ENCODE results near the gene KCNQ1. TPM values are rescaled to one million over a fixed set of nuclear protein-coding genes. Genes with fewer than 3 reads are reported as not detected.

The KCNQ1 gene
- total and polyA plus RNA-seq, 2 experiments from 2014 or later, result 0.45 to 0.87 TPM

DNA sequence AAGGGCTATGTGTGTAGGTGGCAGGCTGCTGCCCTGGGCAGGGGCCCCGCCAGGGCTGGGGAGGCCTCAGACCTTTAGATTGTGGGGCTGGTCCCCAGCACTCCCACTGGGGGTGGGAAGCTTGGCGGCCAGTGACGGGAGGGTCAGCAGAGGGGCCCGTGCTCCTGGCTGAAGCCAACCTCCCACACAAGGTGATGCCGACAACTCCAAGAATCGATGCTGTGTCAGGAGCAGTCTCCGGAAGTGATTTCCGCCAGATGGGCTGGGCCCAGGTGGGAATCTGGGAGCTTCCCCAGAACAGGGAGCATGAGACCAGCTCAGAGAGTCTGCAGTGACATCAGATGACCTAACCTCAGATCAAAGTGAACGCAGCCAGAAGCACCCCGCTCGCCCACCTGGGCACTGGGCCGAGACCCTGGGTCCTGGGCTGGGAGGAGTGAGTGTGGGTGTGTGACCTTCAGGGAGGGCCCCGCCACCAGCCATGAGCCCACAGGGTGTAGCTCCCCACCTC is 8.2 kb upstream of the KCNQ1 start:
- no peak overlapping the region for H3K27ac Mint-ChIP-seq
- peaks cover 18% of the 10 kb centered on the region for H3K27me3 Mint-ChIP-seq (ENCODE audit: insufficient read depth, low read depth, poor library complexity)
- H3K4me3 Mint-ChIP-seq, result no peak overlapping the region

More for the DNA sequence above, 8.2 kb upstream of the KCNQ1 start:
- no peaks in the 10 kb centered on the region for H4K20me1 ChIP-seq (replicated peaks; ENCODE audit: insufficient read depth)
- H2AFZ ChIP-seq, result no peak overlapping the region
- H3K4me1 Mint-ChIP-seq, result no peaks in the 10 kb centered on the region
- H3K9me2 ChIP-seq (ENCODE audit: insufficient read depth), result no peaks in the 10 kb centered on the region
- no peaks in the 10 kb centered on the region for H3K36me3 ChIP-seq (ENCODE audit: insufficient read depth)
- no peaks in the 10 kb centered on the region for H3F3A ChIP-seq (replicated peaks; ENCODE audit: low read depth)
- no peak overlapping the region for H3K4me2 ChIP-seq
- no peak overlapping the region for H3K27ac ChIP-seq (ENCODE audit: low read depth)
- H3K79me2 ChIP-seq (replicated peaks; ENCODE audit: insufficient read depth), result no peaks in the 10 kb centered on the region
- no peak for DNase-seq (ENCODE audit: low spot score)
- peaks cover 6% of the 10 kb centered on the region; the same call in 1 of the 2 replicates for H3K27me3 ChIP-seq (ENCODE audit: insufficient read depth)
- H3K9me3 Mint-ChIP-seq, result no peaks in the 10 kb centered on the region
- no peak for ATAC-seq
- H3K4me1 ChIP-seq (ENCODE audit: insufficient read depth), result no peaks in the 10 kb centered on the region
- TF ChIP-seq EZH2 (IDR thresholded peaks at IDR 0.05; ENCODE audit: low read depth, unreplicated experiment) (no peak), JUNB (IDR thresholded peaks at IDR 0.05; ENCODE audit: unreplicated experiment) (no peak), ETS1 (IDR thresholded peaks at IDR 0.05) (no peak), EZH2phosphoT487 (IDR thresholded peaks at IDR 0.05; ENCODE audit: unreplicated experiment) (no peak), NANOG (IDR thresholded peaks at IDR 0.05; ENCODE audit: borderline replicate concordance) (no peak), CREB1 (CRISPR knock-in tag; IDR thresholded peaks at IDR 0.05; ENCODE audit: low read depth) (no peak), STAT1 (IDR thresholded peaks at IDR 0.05; ENCODE audit: unreplicated experiment) (no peak), ZNF331 (CRISPR knock-in tag; IDR thresholded peaks at IDR 0.05; ENCODE audit: low read depth) (no peak)
- TF ChIP-seq, protein P1, sequence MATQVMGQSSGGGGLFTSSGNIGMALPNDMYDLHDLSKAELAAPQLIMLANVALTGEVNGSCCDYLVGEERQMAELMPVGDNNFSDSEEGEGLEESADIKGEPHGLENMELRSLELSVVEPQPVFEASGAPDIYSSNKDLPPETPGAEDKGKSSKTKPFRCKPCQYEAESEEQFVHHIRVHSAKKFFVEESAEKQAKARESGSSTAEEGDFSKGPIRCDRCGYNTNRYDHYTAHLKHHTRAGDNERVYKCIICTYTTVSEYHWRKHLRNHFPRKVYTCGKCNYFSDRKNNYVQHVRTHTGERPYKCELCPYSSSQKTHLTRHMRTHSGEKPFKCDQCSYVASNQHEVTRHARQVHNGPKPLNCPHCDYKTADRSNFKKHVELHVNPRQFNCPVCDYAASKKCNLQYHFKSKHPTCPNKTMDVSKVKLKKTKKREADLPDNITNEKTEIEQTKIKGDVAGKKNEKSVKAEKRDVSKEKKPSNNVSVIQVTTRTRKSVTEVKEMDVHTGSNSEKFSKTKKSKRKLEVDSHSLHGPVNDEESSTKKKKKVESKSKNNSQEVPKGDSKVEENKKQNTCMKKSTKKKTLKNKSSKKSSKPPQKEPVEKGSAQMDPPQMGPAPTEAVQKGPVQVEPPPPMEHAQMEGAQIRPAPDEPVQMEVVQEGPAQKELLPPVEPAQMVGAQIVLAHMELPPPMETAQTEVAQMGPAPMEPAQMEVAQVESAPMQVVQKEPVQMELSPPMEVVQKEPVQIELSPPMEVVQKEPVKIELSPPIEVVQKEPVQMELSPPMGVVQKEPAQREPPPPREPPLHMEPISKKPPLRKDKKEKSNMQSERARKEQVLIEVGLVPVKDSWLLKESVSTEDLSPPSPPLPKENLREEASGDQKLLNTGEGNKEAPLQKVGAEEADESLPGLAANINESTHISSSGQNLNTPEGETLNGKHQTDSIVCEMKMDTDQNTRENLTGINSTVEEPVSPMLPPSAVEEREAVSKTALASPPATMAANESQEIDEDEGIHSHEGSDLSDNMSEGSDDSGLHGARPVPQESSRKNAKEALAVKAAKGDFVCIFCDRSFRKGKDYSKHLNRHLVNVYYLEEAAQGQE (IDR thresholded peaks at IDR 0.05; ENCODE audit: unreplicated experiment), result no peak
- TF ChIP-seq, protein P2, sequence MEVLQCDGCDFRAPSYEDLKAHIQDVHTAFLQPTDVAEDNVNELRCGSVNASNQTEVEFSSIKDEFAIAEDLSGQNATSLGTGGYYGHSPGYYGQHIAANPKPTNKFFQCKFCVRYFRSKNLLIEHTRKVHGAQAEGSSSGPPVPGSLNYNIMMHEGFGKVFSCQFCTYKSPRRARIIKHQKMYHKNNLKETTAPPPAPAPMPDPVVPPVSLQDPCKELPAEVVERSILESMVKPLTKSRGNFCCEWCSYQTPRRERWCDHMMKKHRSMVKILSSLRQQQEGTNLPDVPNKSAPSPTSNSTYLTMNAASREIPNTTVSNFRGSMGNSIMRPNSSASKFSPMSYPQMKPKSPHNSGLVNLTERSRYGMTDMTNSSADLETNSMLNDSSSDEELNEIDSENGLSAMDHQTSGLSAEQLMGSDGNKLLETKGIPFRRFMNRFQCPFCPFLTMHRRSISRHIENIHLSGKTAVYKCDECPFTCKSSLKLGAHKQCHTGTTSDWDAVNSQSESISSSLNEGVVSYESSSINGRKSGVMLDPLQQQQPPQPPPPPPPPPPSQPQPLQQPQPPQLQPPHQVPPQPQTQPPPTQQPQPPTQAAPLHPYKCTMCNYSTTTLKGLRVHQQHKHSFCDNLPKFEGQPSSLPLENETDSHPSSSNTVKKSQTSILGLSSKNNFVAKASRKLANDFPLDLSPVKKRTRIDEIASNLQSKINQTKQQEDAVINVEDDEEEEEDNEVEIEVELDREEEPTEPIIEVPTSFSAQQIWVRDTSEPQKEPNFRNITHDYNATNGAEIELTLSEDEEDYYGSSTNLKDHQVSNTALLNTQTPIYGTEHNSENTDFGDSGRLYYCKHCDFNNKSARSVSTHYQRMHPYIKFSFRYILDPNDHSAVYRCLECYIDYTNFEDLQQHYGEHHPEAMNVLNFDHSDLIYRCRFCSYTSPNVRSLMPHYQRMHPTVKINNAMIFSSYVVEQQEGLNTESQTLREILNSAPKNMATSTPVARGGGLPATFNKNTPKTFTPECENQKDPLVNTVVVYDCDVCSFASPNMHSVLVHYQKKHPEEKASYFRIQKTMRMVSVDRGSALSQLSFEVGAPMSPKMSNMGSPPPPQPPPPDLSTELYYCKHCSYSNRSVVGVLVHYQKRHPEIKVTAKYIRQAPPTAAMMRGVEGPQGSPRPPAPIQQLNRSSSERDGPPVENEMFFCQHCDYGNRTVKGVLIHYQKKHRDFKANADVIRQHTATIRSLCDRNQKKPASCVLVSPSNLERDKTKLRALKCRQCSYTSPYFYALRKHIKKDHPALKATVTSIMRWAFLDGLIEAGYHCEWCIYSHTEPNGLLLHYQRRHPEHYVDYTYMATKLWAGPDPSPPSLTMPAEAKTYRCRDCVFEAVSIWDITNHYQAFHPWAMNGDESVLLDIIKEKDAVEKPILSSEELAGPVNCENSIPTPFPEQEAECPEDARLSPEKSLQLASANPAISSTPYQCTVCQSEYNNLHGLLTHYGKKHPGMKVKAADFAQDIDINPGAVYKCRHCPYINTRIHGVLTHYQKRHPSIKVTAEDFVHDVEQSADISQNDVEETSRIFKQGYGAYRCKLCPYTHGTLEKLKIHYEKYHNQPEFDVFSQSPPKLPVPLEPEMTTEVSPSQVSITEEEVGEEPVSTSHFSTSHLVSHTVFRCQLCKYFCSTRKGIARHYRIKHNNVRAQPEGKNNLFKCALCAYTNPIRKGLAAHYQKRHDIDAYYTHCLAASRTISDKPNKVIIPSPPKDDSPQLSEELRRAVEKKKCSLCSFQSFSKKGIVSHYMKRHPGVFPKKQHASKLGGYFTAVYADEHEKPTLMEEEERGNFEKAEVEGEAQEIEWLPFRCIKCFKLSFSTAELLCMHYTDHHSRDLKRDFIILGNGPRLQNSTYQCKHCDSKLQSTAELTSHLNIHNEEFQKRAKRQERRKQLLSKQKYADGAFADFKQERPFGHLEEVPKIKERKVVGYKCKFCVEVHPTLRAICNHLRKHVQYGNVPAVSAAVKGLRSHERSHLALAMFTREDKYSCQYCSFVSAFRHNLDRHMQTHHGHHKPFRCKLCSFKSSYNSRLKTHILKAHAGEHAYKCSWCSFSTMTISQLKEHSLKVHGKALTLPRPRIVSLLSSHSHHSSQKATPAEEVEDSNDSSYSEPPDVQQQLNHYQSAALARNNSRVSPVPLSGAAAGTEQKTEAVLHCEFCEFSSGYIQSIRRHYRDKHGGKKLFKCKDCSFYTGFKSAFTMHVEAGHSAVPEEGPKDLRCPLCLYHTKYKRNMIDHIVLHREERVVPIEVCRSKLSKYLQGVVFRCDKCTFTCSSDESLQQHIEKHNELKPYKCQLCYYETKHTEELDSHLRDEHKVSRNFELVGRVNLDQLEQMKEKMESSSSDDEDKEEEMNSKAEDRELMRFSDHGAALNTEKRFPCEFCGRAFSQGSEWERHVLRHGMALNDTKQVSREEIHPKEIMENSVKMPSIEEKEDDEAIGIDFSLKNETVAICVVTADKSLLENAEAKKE (CRISPR knock-in tag; IDR thresholded peaks at IDR 0.05), result no peak
- TF ChIP-seq, protein P3, sequence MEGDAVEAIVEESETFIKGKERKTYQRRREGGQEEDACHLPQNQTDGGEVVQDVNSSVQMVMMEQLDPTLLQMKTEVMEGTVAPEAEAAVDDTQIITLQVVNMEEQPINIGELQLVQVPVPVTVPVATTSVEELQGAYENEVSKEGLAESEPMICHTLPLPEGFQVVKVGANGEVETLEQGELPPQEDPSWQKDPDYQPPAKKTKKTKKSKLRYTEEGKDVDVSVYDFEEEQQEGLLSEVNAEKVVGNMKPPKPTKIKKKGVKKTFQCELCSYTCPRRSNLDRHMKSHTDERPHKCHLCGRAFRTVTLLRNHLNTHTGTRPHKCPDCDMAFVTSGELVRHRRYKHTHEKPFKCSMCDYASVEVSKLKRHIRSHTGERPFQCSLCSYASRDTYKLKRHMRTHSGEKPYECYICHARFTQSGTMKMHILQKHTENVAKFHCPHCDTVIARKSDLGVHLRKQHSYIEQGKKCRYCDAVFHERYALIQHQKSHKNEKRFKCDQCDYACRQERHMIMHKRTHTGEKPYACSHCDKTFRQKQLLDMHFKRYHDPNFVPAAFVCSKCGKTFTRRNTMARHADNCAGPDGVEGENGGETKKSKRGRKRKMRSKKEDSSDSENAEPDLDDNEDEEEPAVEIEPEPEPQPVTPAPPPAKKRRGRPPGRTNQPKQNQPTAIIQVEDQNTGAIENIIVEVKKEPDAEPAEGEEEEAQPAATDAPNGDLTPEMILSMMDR (conservative IDR thresholded peaks at IDR 0.05; ENCODE audit: low read depth in 2 of 2), result no peak
- no peaks in the 10 kb centered on the region for H3K36me3 Mint-ChIP-seq (ENCODE audit: low read depth)
- no peak overlapping the region for H3K4me3 ChIP-seq

All from GM23338 (cell line).